Prostate gland (tissue), 2 donors: ENCODE data around the gene CENPX.

Experiments used
- CTCF ChIP-seq, 4 experiments: fragments of 200-600 bp in 2 of 4; fragments of 450-650 bp in 2 of 4; sonication (generic) in 2 of 4; IDR thresholded peaks; 1 replicate in 3 of 4; 2 replicates in 1 of 4; pipeline ENCODE4 v1.5.1; 2016 to 2019; ENCODE audit warnings: antibody characterized with exemption in 4 of 4, mild to moderate bottlenecking in 2 of 4, moderate library complexity in 2 of 4
- POLR2A ChIP-seq: fragments of 450-650 bp; IDR thresholded peaks from one replicate; pipeline ENCODE4 v1.6.1; 2016; ENCODE audit warnings: antibody characterized with exemption, mild to moderate bottlenecking
- POLR2AphosphoS5 ChIP-seq: sonication (generic); formaldehyde crosslinking; IDR thresholded peaks from one replicate; pipeline ENCODE4 v1.6.1; 2017; ENCODE audit warnings: antibody characterized with exemption

GRCh38 chr17:82016061-82016874, 6.4 kb downstream of the CENPX start:
- TF ChIP-seq CTCF (IDR thresholded peaks at IDR 0.05) (no peak), POLR2AphosphoS5 (no peak), POLR2A (no peak)
